CD4-positive, alpha-beta T cell treated with Interleukin-15 for 4 hours (primary cell): ENCODE measurements around the gene LCP1.

Source experiments
- DNase-seq: peaks from one replicate; pipeline ENCODE4 v3.0.0-alpha.2; 2020; ENCODE audit warnings: low spot score

Gene LCP1

GRCh38 chr13:46126552-46127357 lies 55.2 kb downstream of the LCP1 start:
- DNase-seq = peak; percentile 70

- DNase-seq = no peak
Measured at GRCh38 chr13:46126056-46126455, 55.9 kb downstream of the LCP1 start.

GRCh38 chr13:46124967-46125933 lies 56.7 kb downstream of the LCP1 start:
- DNase-seq = no peak

- no peak for DNase-seq
Measured at GRCh38 chr13:46124531-46124966, 57.4 kb downstream of the LCP1 start.

- DNase-seq = no peak
Measured at GRCh38 chr13:46122304-46122703, 59.7 kb downstream of the LCP1 start.

- no peak for DNase-seq
Measured at GRCh38 chr13:46121597-46122163, 60.3 kb downstream of the LCP1 start.

GRCh38 chr13:46121033-46121432 lies 60.9 kb downstream of the LCP1 start:
- DNase-seq = no peak

GRCh38 chr13:46119883-46120614 lies 61.9 kb downstream of the LCP1 start:
- no peak for DNase-seq

GRCh38 chr13:46116653-46117502 lies 65.1 kb downstream of the LCP1 start:
- no peak for DNase-seq

GRCh38 chr13:46114613-46115012 lies 67.4 kb downstream of the LCP1 start:
- no peak for DNase-seq

GRCh38 chr13:46113596-46113995 lies 68.4 kb downstream of the LCP1 start:
- no peak for DNase-seq

GRCh38 chr13:46111151-46111550 lies 70.8 kb downstream of the LCP1 start:
- no peak for DNase-seq

GRCh38 chr13:46109451-46109850 lies 72.5 kb downstream of the LCP1 start:
- no peak for DNase-seq

GRCh38 chr13:46106839-46107371 lies 75.1 kb downstream of the LCP1 start:
- no peak for DNase-seq

GRCh38 chr13:46104868-46105267 lies 77.1 kb downstream of the LCP1 start, which contains the start of gene CPB2:
Gene CPB2 (minus strand): TSS chr13:46105033. CDS start chr13:46105009, 24 bp downstream.
- no peak for DNase-seq

- DNase-seq = no peak
Measured at GRCh38 chr13:46103037-46103436, 78.9 kb downstream of the LCP1 start.

- no peak for DNase-seq
Measured at GRCh38 chr13:46102255-46102605, 79.7 kb downstream of the LCP1 start.

- no peak for DNase-seq
Measured at GRCh38 chr13:46101484-46102254, 80.3 kb downstream of the LCP1 start.

GRCh38 chr13:46101002-46101401 lies 81.0 kb downstream of the LCP1 start:
- DNase-seq = no peak
